ENCODE results near the gene ZHX3.

GRCh38 chr20:41230136-41230535, 87.4 kb downstream of the ZHX3 start:
- TF ChIP-seq, protein P1, sequence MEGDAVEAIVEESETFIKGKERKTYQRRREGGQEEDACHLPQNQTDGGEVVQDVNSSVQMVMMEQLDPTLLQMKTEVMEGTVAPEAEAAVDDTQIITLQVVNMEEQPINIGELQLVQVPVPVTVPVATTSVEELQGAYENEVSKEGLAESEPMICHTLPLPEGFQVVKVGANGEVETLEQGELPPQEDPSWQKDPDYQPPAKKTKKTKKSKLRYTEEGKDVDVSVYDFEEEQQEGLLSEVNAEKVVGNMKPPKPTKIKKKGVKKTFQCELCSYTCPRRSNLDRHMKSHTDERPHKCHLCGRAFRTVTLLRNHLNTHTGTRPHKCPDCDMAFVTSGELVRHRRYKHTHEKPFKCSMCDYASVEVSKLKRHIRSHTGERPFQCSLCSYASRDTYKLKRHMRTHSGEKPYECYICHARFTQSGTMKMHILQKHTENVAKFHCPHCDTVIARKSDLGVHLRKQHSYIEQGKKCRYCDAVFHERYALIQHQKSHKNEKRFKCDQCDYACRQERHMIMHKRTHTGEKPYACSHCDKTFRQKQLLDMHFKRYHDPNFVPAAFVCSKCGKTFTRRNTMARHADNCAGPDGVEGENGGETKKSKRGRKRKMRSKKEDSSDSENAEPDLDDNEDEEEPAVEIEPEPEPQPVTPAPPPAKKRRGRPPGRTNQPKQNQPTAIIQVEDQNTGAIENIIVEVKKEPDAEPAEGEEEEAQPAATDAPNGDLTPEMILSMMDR (IDR thresholded peaks at IDR 0.05 in 8 of 11, conservative IDR thresholded peaks at IDR 0.05 in 3 of 11): no peak
- no peak for TF ChIP-seq POLR2A (IDR thresholded peaks at IDR 0.05)
- TF ChIP-seq POLR2AphosphoS5 (IDR thresholded peaks at IDR 0.05): no peak

Data from spleen (tissue), 7 donors.